ENCODE measurements around the gene LTBP3.
"Not testable (repeated sequence)": the region's sequence is repeated elsewhere in the genome, so short reads cannot be mapped to it uniquely, and the experiment has no call there.

The LTBP3 gene

DNA sequence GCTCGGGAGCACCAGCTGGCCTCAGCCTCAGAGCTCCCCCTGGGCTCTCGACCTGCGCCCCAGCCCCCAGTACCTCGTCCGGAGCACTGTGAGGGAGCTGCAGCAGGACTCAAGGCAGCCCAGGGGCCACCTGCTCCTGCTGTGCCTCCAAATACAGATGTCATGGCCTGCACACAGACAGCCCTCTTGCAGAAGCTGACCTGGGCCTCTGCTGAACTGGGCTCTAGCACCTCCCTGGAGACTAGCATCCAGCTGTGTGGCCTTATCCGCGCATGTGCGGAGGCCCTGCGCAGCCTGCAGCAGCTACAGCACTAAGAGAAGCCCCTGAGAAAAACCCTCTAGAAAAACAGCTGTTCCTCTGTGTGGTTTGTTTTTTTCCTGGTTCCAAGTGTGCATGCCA is 13.3 kb upstream of the LTBP3 start:
- DNase-seq (ENCODE audit: low spot score), result no peak

DNA sequence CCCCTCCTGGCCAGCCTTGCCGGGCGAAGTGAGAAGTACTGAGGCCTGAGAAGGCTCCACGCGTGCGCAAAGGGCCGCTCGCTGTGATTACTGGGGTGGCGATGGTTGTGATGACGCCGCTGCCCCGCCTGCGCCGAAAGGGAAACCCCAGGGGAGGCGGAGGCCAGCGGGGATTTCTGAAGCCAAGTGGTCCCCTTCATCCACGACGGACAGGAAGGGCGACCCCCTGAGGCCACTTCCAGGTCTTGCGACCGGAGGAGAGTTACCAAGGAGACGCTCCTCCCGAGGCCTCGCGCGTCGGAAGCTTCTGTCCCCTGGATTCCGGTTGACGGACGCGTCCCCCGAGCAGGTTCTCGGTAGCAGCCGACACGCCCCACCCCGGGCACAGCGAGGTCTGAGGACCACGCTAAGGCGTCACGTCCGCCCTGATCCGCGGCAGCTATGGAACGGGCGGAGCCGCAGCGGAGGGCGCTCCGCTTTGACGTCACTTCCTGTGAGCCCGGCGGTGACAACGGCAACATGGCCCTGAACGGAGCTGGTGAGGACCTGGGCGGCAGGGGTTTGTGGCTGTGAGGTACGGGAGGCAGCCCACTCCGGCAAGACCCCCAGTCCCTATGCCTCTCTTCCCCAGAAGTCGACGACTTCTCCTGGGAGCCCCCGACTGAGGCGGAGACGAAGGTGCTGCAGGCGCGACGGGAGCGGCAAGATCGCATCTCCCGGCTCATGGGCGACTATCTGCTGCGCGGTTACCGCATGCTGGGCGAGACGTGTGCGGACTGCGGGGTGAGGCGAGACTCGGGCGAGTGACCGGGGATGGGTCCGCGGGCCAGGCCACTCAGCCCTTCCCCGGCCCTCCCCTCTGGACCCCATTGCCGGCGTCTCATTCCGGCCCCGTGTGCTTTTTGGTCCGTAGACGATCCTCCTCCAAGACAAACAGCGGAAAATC is 12.1 kb upstream of the LTBP3 start, which contains the start of gene ZNRD2:
ZNRD2 (plus strand) TSS at position 505 of the 946 bp plus-strand sequence; CDS start at position 520, 15 bp downstream.
- peak; percentile 99 for DNase-seq (ENCODE audit: low spot score)

DNA sequence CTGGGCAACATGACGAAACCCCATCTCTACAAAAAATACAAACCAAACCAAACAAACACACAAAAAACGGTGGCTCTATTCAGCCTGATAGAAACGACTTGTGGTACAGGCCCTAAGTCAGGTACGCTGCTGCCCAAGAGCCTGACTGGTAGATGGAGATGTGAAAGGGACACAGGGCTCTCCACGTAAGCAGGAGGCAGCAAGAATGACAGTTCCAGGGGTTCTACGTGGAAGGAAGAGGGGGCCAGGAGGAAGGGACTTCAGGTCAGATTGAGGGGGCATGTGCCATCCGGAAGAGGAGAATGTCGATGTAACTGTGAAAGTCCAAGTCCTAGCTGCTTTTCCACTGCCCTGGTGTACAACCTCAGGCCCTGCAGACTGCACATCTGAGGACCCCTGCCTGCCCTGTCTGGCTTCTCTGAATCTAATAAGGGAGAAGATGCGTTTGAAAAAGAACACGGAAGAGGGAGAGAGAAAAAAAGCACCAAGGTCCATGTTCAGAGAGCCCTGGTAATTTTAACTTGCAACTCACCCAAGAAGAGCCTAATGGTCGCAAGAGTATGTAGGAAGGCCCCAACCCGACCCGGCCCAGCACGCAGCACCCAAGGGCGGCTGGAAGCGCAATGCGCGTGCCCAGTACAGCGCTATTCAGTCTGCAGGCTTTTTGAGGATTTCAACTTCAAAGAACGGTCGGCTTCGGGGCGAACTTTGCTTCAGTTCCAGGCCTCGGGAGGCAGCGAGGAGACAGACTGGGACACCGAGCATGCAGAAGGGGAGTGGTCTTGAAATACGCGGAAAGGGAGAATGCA is 11.2 kb upstream of the LTBP3 start:
- DNase-seq (ENCODE audit: low spot score), result no peak

- DNase-seq (ENCODE audit: low spot score), result no peak
These were observed 7.7 kb upstream of the LTBP3 start for GRCh38 chr11:65565624-65566453.

DNA sequence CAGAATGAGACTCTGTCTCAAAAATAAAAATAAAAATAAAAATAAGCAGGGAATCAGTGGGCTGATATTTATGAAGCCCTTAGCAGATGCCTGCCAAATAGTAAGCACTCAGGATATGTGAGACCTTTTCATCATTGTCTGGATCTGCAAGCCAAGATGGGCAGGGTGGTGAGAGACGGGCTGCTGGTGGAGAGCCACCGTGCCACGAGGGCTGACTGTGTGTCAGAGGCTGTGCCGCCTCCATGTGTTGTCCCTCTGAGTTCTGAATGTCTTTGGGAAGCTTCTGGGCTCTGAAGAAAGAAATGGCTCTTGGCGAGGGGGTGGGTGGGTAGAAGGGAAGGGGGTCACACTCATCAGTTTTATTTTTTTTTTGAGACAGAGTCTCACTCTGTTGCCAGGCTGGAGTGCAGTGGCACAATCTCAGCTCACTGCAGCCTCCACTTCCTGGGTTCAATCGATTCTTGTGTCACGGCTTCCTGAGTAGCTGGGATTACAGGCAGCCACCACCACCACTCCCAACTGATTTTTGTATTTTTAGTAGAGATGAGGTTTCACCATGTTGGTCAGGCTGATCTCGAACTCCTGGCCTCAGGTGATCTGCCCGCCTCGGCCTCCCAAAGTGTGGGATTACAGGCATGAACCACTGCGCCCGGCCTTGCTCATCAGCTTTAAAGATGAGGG is 6.9 kb upstream of the LTBP3 start:
- DNase-seq (ENCODE audit: low spot score), result not testable (repeated sequence)

DNA sequence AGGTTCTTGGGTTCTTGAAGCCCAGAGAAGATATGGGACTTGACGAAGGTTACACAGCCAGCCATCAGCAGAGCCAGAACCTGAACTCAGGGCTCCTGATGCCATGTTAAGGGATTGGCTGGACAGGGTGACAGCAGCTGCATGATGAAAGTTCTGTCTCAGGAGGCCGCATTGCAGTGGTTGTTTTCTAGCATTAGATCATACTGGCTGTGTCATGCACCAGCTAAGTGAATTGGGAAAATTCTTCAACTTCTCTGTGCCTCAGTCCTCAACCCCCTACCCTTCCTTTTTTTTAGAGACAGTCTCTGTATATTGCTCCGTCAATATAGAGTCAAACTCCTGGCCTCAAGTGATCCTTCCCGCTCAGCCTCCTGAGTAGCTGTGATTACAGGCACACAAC is 5.4 kb upstream of the LTBP3 start:
- DNase-seq (ENCODE audit: low spot score), result no peak

- DNase-seq (ENCODE audit: low spot score), result no peak
These were observed 4.6 kb upstream of the LTBP3 start for GRCh38 chr11:65562788-65563187.

DNA sequence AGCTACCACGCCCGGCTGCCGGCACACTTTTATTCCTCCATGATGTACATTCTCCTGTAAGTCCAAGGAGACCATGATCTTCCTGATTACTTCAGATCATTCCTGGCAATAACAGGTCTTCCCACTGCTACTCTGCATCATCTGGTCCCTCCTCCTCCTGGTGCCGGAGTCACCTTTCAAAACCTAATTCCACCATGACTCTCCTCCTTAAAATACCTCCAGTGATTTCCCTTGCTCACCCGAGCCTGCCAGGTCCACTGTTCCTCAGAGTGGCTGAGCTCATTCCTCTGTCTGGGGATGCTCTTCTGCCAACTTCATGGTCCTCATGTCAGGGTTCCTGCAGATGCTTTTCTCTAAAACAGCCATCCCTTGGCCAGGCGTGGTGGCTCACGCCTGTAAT is 3.9 kb upstream of the LTBP3 start:
- DNase-seq (ENCODE audit: low spot score), result no peak

GRCh38 chr11:65560555-65561418 is 2.6 kb upstream of the LTBP3 start:
- DNase-seq (ENCODE audit: low spot score), result no peak

DNA sequence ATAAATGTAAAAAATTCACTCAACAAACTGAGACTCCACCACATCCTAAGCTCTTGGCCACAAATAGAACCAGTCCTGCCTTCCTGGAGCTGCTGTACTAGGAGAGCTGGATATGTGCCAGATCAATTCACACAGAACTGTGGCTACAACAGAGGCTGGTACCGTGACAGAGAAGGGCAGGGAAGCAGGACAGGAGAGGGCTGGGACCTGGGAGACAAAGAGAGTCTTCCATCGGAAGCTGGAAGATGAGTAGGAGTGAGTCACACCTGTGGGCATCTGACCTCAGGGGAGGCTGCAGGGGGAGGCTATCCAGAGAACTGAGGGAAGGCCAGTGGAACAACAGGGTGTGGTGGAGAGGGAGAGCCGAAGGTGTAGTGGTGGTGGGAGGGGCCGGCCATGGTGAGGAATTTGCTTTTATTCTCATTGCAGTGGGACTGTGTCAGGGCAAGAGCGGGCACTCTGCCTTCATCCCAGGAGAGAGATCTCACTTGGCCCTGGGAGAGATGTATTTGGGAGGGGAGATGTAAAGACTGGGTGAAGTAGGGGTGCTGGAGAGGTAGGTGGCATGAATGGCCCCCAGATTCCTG is 1.9 kb upstream of the LTBP3 start:
- no peak for DNase-seq (ENCODE audit: low spot score)

DNA sequence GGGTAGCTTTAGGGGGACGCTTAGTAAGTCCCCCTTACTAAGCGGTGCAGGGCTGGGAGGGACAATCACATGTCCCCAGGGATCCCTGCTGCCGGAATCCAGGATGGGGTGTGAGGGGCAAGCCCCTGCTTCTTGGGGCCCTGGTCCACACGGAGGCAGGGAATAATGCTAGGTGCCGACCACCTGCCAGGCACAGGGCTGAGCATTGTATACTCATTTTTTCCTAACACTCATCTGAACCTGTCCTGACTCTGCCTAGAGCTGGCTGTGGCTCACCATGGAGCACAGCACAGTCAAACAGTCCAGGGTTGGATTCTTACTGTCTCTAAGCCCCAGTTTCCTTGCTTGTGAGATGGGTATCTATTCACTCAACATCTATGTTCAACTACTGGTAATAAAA is 1.4 kb upstream of the LTBP3 start:
- no peak for DNase-seq (ENCODE audit: low spot score)

GRCh38 chr11:65558930-65559509 is 861 bp upstream of the LTBP3 start:
- DNase-seq (ENCODE audit: low spot score), result no peak

DNA sequence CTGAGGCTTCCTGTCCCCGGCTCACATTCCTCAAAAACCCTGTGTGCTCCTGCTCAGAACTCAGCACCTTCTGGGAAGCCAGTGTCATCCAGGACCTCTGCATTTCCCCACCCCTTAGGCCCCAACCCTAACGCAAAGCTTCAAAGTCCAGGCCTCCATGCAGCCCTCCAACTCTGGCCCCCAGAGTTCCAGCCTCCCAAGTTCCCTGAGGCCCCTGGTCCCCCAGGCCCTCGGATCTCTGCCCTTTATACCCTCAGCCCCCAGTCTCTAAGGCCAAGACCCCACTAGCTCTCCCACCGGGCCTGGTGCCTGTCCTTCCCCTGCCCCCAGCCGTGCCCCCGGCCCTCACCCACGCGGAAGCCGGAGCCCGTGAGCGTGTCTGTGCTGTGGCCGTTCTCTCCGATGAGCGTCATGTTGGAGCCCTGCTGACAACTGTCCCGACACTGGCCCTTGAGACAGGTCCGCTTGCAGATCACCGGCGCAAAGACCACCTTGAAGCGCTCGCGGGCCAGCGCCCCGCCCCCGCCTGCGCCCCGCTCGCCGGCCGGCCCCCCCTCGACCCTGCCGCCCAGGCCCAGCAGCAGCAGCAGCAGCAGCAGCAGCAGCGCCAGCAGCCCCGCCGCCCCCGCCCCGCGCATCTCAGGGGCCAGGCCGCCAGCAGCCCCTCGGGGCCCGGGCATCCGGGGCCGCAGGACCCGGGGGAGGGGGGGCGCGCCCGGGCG is 718 bp downstream of the LTBP3 start:
- DNase-seq (ENCODE audit: low spot score), result no peak

GRCh38 chr11:65556470-65557279 is 1.5 kb downstream of the LTBP3 start:
- DNase-seq (ENCODE audit: low spot score), result no peak

- no peak for DNase-seq (ENCODE audit: low spot score)
These were observed 2.4 kb downstream of the LTBP3 start for GRCh38 chr11:65555693-65556231.

DNA sequence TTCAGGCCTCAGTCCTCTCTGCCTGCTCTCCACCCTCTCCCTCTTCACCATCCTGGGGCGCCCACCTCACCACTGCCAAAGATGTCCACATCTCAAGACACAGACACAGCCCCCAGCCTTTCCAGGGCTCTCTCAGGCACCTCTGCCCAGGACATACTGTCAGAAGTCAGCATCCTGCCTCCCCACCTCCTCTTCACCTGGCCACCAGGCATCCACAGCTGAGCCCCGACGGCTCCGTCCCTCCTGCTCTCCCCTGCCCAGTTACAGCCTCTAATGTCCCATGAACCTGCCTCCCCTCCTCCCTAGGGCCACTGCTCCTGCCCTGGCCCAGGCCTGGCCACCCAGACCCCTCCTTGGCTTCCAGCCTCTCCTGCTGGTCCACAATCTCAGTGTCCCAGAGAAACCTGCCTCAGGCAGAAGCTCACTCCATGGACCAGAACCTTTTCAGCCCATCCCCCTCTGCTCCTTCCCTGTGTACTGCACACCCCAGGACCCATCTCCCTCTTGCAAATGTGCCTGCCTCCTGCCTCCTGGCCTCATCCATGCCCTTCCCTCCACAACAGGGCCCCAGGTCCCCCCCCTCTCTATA is 3.2 kb downstream of the LTBP3 start:
- no peak for DNase-seq (ENCODE audit: low spot score)

GRCh38 chr11:65554057-65554818 is 3.9 kb downstream of the LTBP3 start:
- no peak for DNase-seq (ENCODE audit: low spot score)
